GM21360 (cell line): ENCODE results near the gene C12orf43.

Experiments used
- ATAC-seq: cut with Tn5 transposase; IDR thresholded peaks from one replicate; pipeline ENCODE4 v1.9.1; 2021; ENCODE audit warnings: mild to moderate bottlenecking, moderate library complexity; ENCODE audit not compliant: unreplicated experiment

Gene C12orf43

DNA sequence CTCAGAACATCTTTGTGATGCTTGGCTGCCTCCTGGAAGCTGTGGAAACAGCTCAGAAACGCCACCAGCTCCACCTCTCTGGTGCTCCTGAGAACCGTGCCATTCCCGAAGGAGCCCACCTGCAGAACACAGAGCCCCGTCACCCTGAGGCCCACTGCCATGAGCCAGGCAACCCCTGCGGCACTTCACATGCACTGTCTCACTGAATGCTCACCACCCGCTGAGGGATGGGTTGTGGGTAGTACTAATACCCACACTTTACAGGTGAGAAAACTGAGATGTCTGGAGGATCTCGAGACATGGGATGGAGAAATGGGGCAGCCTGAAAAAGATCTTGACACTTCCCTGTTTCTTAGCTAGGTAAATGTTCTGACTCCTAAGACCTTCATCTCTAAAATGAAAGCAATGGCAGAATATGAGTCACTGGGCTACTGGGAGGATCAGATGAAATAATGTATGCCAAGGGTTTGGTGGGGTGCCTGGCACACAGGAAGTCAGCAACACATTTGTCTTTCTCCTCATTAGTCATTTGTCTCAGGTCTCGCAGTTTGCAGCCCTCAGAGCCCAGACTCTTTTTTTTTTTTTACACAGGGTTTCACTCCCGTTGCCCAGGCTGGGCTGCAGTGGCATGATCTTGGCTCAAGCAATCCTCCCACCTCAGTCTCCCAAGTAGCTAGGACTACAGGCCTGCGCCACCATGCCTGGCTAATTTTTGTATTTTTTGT is 17.5 kb upstream of the C12orf43 start:
- no peak for ATAC-seq

DNA sequence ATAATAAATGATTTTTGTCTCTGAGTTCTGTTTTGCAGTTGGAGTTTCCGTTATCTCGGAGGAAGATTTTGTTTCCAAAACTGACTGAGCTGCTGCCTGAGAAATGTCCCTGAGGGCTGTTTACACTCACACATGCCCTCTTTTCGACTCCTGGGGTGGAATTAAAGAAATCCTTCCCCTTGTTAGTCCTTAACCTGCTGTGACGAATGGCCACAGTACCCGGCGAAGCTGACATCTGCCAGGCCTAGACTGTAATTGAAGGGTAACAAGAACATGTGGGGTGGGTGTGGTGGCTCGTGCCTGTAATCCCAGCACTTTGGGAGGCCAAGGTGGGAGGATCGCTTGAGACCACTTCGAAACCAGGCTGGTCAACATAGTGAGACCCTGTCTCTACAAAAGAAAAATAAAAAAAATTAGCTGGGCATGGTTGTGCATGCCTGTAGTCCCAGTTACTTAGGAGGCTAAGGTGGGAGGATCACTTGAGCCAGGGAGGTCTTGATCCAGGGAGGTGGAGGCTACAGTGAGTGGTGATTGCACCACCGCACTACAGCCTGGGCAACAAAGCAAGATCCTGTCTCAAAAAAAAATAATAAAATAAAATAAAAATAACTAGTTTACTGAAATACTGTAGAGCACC is 14.4 kb upstream of the C12orf43 start:
- no peak for ATAC-seq

DNA sequence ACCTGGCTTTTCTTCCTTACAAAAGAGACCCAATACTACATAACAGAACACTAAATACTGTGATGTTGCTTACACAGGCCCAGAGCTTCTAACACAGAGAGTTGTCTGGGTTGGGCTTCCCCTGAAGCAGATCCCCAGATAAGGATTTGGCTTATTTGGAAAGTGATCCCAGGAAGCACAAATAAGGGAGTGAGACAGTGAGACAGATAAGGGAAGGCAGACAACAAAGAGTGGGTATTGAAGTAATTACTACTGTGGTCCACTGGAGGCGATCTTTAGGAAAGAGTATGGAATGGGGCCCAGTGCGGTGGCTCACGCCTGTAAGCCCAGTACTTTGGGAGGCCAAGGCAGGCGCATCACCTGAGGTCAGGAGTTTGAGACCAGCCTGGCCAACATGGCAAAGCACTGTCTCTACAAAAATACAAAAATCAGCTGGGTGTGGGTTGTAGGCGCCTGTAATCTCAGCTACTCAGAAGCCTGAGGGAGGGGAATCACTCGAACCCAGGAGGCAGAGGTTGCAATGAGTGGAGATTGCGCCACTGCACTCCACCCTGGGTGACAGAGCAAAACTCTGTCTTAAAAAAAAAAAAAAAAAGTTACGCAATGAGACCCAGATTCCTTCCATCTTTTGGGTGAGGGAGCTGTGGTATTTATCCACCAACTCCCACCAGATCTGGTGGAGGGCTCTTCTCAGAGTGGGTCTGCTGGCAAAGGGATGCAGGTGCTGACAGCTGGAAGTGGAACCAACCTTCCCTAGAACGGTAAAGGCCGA is 10.2 kb upstream of the C12orf43 start:
- ATAC-seq: no peak

DNA sequence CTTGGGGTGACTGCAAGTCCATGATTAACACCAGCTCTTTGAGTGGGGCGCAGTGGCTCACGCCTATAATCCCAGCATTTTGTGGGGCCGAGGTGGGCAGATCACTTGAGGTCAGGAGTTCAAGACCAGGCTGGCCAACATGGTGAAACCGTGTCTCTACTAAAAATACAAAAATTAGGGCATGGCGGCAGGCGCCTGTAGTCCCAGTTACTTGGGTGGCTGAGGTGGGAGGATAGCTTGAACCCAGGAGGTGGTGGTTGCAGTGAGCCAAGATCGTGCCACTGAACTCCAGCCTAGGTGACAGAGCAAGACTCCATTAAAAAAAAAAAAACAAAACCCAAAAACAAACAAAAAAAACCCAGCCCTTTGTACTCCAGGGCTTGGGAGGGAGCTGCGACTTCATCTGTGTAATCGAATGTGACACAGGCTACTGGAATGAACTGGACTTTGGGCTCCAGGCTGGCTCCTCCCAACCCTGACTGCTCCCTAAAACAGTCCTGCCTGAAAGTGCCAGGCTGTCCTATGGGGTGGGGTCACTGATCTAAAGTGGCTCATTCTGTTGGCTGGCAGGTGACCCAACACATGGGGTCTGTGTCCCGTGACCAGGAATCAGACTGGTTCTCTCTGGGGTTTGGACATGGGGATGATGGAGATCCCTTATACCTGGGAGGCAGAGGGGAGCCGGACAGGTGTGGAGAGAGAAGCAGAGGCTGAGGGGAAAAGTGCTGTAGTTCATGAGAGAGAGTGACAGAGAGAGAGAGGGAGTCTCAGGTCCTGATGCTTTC is 9.3 kb upstream of the C12orf43 start:
- ATAC-seq: no peak

DNA sequence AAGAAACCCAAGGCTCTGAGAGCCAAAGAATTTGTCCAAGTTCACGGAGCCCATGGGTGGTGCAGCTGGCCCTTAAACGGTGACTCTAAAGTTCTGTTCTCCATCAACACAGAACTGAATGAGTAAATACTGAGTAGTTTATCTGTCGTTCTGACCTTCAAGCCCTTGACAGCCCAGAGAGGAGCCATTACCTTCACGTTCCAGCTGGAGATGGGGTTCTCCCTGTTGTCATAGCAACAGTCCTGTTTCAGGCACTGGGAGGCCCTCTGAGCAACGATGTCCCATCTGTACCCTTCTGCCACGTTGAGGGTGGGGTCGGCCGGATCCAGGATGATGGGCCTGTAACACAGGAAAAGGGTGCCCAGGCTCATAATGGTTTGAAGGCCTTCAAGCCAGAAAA is 7.5 kb upstream of the C12orf43 start:
- ATAC-seq: no peak

DNA sequence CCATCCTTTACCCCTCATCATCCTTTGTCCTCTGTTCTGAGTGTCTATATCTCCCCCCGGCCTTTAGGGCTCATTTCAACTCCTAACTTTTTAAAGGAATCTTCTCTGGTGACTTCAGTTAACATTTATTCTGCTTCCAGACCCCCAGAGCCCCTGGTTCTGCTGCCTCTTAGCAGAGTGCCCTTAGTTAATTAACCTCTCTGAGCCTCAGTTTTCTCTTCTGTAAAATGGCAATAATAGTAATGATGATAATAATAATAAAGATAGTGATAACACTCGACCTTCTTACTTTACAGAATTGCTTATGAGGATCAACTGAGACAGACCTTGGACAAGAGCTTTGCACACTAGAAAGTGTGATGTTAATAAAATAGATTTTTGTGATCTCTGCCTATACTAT is 6.4 kb upstream of the C12orf43 start:
- ATAC-seq: no peak

DNA sequence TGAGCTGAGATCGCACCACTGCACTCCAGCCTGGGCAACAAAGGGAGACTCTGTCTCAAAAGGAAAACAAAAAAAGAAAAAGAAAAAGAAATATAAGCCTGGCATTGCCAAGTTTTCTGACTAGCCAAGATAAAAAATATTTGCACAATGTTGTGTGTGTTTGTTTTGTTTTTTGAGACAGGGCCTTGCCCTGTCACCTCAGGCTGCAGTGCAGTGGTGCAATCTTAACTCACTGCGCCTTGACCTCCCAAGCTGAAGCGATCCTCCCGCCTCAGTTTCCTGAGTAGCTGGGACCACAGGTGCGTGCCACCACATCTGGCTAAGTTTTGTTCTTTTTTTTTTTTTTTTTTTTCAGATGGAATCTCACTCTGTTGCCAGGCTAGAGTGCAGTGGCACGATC is 5.5 kb upstream of the C12orf43 start:
- ATAC-seq: no peak

DNA sequence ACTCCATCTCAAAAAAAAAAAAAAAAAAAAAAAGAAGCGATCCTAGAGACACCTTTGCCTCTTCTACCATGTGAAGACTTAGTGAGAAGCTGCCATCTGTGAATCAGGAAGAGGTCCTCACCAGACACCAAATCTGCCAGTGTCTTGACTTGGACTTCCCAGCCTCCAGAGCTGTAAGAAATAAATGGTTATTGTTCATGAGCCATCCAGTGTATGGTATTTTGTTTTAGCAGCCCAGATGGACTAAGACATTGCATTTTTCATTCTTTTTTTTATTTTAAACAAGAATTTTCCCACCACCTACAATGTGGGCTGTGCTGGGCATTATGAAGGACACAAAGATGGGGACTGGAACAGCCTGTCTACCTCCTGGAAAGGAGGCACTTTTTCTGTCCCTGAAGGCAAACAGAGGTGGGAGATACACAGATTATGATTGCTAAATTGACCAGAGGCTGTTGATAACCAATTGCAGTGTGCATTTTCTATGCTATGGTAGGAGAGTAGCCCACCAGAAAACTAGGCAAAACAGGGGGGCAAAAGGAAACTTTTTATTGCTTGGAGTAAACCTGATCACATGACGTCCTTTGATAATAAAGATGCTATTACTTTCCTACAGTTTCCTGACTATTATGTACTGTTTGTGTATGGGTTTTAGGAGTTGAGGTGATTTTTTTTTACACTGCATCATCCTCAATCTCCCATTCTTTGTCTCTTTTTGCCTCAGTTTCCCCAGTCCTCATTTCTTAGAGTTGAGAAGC is 2.8 kb upstream of the C12orf43 start:
- no peak for ATAC-seq

DNA sequence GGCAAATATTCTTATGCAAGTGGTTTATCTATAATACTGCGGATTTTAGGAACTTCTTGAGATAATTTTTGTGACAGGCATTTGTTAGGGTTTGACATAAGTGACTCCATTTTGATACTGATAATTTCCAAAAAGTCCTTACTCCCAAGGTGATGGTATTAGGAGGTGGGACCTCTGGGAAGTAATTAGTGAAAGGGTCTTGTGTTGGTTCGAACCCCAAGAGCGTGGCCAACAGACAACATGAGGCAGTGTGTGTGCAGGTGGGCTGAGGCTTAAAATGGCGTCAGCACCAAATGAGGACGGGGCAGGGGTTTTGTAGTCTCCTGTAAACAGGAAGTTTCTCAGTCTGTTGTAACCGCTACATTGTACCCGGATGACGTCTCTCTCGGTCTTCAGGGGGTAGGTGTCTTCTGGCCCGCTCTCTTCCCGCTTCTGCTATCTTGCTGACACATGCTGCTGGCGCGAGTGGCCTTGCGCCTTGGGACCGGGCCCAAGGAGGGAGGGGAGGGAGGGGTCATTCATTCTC is 1.7 kb upstream of the C12orf43 start:
- no peak for ATAC-seq

DNA sequence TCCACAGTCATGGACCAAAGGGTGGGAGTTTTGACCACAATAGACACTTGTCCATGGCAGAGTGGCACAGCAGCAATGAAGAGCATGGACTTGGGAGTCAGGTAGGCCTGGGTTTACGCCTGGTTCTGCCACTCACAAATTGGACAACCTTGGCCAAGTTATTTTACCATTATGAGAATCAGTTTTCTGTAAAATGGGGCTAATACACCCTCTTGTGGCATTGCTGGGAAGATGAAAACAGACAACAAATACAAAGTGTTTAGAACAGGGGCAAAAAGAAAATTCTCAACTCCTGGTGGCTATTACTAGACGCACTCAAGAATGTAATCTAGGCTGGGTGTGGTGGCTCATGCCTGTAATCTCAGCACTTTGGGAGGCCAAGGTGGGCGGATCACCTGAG is 2.6 kb downstream of the C12orf43 start:
- no peak for ATAC-seq

DNA sequence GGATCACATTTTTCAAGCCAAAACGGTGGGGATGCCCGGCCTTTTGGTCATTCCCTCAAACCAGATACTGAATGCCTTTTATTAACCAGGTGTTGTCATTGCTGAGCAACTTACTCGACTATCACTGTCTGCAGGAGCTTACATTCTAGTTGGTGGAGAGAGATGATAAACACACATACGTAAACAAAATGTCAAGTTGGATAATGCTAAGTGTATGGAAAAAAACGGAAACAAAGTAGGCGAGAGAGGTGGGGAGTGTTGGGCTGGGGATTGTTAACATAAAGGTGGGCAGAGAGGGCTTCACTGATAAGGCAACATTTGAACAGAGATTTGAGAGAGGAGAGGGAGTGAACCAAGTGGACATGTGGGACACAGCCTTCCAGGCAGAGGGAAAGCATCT is 4.5 kb downstream of the C12orf43 start:
- no peak for ATAC-seq

DNA sequence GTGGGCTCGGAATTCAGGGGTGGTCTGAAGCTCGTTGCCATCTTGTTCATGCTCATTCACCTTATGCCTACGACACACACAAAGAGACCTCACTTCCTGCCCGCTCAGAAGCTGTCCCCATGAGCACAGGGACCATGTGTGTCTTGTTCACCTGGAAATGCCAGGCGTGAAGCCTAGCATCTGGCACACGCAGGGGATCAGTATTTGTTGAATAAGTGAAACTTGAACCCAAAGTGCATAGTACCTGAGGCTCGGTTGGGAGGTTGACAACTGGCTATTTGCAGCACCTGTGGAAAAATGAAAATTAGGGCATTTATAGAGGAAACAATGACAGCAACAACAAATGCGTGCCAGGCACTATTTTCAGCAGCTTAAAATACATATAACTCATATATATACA is 5.4 kb downstream of the C12orf43 start:
- no peak for ATAC-seq

DNA sequence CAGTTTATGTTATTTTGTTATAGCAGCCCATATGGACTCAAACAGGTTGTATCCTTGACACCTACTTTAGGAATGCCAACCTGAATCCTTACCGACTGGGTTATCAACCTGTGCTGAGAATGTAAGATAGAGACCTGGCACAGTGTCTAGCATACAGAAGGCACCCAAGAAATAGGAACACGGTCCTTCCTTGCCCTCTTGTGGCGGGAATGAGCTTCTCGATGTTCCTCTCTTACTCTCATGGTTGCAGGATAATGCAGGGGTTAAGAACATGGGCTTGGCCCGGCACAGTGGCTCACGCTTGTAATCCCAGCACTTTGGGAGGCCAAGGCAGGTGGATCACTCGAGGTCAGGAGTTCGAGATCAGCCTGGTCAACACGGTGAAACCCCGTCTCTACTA is 6.5 kb downstream of the C12orf43 start:
- ATAC-seq: no peak

DNA sequence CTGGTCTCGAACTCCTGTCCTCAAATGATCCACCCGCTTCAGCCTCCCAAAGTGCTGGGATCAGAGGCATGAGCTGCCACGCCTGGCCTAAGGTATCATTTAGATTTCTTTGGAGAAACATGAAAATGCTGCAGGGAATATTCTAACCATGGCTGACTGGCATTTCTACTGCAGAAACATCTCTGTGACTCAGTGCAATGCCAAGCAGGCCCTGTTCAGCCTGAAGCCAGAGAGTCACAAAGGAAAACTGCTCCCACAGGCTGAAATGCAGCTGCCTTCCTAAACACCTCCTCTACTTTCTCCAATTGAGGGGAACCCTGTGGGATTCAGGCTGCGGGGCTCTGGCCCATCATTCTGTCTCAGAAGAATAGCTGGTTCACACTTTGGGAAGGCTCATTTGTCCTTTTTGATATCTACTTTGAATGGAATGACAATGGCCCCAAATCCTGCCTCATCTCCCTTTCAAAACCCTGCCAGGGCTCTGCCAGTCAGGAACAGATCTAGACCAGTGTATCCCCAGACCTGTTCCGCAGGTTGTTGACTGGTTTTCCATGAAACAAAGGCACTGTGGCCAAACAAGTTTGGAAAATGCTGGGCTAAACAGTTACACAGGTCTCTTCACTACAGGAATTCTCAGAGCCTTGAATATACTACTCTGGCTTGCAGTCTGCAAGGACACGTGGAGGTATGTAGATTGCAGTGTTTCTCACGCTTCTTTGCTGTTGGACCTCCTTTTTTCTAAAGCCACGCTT is 7.8 kb downstream of the C12orf43 start:
- ATAC-seq: no peak

DNA sequence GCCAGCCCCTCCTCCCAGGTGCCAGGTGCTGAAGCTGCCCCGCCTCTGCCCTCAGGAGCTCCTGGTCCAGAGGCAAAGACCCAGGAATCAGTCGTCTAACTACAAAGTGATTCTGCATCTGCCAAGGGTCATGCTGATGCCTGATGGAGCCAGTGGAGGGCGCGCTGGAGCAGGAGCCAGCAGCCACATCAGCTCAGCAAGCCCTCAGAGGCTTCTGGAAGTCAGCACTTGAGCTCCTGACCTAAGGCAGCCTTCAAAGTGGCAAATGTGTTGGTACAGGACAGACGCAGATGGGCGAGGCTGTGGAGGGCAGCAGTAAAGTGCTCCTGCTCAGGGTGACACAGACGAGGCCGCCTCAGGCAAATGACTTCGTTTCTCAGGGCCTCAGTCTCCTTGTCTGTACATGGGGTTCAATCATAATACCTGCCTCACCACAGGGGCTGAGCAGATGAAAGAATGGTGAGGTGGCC is 10.9 kb downstream of the C12orf43 start:
- no peak for ATAC-seq

DNA sequence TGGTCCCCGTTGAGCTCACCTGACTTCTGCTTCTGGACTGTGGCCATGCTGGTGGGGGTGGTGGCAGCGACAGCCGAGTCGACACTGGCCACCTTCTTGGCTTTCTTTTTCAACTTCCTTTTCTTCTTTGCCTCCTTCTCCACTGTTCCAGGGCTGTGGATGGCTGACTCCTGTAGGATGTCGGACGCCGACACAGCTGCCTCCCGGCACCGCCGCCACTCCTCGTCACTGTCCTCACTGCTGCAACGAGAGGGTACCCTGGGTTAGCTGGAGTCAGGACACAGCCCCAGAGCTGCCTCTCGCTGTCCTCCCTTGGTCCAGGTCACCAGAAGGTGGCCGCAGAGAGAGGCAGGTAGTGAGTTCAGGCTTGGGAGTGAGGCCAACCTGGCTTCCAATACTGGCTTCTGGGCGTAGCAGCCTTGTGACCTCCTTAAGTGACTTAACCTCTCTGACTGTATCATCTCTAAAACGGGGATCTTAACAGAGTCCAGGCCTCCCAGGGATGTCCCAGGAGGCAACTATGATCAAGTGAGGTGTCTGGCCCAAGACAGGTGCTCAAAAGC is 12.0 kb downstream of the C12orf43 start:
- no peak for ATAC-seq

DNA sequence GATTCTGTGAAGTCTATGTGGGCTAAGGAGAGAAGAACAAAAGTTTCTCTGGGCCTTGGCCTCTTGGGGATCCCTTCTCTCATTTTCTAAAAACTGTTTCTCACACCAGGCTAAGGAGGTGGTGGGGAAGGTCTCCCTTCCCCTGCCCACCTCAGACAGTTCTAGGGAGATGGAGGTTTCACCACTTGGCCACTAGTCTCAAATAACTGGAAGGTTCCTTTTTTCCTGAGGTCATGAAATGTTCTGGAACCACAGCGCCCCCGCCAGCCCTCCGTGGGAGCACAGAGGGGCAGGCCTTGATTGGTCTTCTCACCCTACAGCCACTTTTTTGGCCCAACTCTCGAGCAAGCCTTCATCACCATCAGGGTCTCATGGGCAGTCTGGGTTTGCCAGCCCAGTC is 12.6 kb downstream of the C12orf43 start:
- ATAC-seq: no peak

DNA sequence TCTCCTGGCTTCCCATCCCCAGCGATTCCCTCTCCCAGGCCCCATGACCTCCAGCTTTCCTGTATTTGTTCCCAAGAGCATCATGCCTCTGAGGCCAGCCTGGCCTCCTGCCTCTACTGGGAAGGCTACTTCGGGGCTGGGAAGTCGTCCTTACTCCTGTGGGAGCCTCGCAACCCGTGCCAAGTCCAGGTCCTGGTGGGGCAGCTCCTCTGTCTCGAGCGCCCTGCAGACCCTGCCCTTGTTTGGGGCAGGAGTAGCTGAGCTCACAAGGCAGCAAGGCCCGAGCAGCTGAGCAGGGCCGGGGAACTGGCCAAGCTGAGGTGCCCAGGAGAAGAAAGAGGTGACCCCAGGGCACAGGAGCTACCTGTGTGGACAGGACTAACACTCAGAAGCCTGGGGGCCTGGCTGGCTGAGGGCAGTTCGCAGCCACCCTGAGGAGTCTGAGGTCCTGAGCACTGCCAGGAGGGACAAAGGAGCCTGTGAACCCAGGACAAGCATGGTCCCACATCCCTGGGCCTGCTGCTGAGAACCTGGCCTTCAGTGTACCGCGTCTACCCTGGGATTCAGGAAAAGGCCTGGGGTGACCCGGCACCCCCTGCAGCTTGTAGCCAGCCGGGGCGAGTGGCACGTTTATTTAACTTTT is 14.3 kb downstream of the C12orf43 start:
- no peak for ATAC-seq

DNA sequence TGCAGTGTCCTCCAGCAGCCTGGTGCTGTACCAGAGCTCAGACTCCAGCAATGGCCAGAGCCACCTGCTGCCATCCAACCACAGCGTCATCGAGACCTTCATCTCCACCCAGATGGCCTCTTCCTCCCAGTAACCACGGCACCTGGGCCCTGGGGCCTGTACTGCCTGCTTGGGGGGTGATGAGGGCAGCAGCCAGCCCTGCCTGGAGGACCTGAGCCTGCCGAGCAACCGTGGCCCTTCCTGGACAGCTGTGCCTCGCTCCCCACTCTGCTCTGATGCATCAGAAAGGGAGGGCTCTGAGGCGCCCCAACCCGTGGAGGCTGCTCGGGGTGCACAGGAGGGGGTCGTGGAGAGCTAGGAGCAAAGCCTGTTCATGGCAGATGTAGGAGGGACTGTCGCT is 15.2 kb downstream of the C12orf43 start:
- no peak for ATAC-seq
